Left colon (tissue), 2 donors: ENCODE data around the gene GJE1. TPM values are rescaled to one million over a fixed set of nuclear protein-coding genes. Genes with fewer than 3 reads are reported as not detected.
"Not testable (repeated sequence)": the region's sequence is repeated elsewhere in the genome, so short reads cannot be mapped to it uniquely, and the experiment has no call there.

Experiments
- ATAC-seq: fragments of 200-7000 bp; cut with Tn5 transposase; one replicate; pipeline ENCODE4 v1.9.1; 2020; ENCODE audit warnings: mild to moderate bottlenecking, moderate library complexity
- DNase-seq, 2 donors: peaks; one replicate each; pipeline ENCODE4 v3.0.0-alpha.2; 2020
- intact Hi-C, 2 donors: fragments of 100-400 bp; cut with DNase I in 1 of 2; cut with micrococcal nuclease in 1 of 2; formaldehyde crosslinking; loops; one replicate each; pipeline versions ENCODE4 v1.11.2 to v1.14.0; 2022; cut with DNase I, micrococcal nuclease
- long read RNA-seq: library from polyadenylated mRNA; unstranded; transcript quantifications from one replicate; pipeline ENCODE4 v2.0.0, GENCODE V29; 2021
- total RNA-seq, 2 donors: library from RNA; stranded (reverse); fragmentation: NEBNext Ultra II Directional; extraction: Animal tissue kit (Norgen Biotek cat#: 25700); gene quantifications; one replicate each; pipeline ENCODE4 v1.2.1, GENCODE V29; 2021
- donor health status: DM: no; HTN: no; CAD: no.
- donor health status: DM: yes; HTN: yes; CAD: no.

GJE1 gene
- total RNA-seq: not detected
- long read RNA-seq: 0 reads

GRCh38 chr6:142132625-142133024 lies at the start of gene GJE1:
GJE1 (plus strand) TSS chr6:142132925; CDS start chr6:142133159, 234 bp downstream.
- DNase-seq: no peak
- ATAC-seq: no peak
- intact Hi-C loops: no loop called here

DNA sequence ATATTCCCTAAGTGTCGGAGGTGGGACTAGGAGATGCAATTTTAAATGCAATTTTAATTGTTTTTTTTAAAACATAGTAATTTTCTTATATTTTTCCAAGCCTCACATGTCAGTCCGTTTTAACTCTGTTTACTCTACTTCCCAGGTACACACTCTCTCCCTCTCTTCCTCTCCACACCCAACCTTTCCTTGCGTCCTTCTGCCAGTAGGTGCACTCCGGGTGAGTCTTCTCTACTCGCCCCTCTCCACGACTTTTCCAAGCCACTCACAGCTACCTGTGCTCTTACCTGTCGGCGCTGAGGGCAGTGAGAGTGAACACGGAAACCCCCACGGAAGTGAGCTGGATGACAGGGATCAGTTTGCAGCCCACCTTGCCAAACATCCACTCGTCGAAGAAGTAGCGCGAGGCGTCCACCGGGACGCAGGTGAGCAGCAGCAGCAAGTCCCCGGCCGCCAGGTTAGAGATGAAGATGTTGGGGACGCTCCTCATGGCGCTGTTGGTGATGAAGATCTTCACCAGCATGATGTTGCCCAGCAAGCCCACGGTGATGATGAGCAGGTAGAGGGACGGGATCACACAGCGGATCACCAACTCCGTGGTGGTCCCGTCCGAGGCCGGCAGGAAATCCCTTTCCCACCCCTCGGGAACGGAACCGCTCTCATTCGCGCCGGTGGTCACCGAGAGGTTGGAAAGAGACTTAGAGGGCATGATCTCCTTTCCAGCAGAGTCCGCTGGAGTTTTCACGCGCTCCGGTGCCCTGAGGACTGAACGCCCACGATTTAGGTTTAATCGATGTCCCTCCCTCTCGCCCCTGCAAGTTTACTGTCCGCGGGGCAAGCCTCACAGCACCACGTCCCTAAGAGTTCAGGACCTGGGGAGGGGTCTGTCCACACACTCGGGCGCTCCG lies 44.5 kb upstream of the GJE1 start:
- DNase-seq (no peak), ATAC-seq (no peak)
- intact Hi-C loops: no loop called here

DNA sequence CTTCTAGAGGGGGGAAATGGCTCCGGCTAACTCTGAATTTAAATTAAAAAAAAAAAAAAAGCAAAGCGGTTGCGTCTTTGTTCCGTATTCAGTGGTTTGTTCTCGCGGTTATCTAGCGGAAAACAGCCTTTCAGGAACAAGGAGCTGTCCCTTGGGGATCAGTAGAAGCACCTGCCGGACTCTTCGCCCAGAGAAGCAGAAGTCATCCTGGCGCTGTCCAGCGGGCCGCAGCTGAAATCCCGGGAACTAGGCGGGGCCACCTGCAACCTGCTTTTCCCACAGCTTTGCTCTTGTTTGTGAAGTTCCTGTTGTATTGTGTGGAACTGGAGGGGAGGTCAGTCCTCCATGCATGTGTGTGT lies 43.9 kb upstream of the GJE1 start:
- DNase-seq (no peak), ATAC-seq (no peak)
- intact Hi-C loops: no loop called here

- ATAC-seq, intact Hi-C loops, DNase-seq: not testable (repeated sequence)
These were observed 27.9 kb upstream of the GJE1 start for GRCh38 chr6:142104820-142105219.

- ATAC-seq, intact Hi-C loops, DNase-seq: not testable (repeated sequence)
These were observed 21.9 kb upstream of the GJE1 start for GRCh38 chr6:142110820-142111219.

DNA sequence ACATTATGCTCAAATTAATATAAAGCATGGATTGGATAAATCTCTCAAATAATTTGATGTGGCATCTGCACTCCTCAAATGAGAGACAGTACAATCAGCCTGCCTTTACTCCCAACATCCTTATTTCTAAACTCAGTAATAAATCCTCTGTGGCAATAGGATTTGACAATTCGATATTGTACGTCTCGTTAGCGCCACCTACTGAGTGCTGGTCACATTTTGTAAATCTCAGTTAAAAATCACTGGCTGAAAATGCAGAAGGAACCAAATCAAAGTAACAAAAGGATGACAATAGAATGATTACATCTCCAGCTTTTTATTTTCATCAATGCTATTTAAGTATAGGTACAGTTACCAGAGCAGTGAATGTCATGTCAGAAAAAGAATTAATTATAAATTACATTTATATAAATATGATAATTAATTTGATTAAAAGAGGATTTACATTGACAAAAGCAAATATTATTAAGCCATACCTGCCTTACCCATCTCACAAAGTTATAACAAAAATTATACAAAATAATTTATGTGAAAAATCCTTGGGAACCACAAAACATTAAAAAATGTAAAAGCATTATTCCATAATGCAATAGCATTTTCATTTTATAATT lies 20.2 kb upstream of the GJE1 start:
- DNase-seq: peak; percentile 29 to 81
- intact Hi-C loops: no loop called here
- no peak for ATAC-seq

DNA sequence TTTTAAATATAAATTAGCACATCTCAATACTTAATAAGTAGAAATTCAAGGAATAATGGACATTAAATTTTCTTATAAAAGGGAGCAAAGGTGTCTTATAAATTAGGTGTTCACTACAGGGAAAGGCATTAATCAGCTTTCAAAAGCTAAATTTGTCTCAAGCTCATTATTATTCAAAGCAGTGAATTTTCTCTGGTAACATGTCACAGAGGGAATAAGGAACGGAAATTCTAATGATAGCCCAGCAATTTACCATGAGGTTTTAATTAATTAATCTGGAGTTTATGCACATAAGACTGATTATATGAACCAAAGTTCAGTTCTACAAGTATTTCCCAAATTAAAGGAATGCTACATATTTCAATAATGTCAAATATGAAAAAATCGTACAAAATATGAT lies 15.4 kb upstream of the GJE1 start:
- ATAC-seq (no peak), DNase-seq (no peak)
- intact Hi-C loops: no loop called here

GRCh38 chr6:142118328-142118727 lies 14.4 kb upstream of the GJE1 start:
- ATAC-seq (no peak), DNase-seq (no peak)
- intact Hi-C loops: no loop called here

- no peak for ATAC-seq
- DNase-seq: no peak
These were observed 13.8 kb upstream of the GJE1 start for GRCh38 chr6:142118925-142119324.

DNA sequence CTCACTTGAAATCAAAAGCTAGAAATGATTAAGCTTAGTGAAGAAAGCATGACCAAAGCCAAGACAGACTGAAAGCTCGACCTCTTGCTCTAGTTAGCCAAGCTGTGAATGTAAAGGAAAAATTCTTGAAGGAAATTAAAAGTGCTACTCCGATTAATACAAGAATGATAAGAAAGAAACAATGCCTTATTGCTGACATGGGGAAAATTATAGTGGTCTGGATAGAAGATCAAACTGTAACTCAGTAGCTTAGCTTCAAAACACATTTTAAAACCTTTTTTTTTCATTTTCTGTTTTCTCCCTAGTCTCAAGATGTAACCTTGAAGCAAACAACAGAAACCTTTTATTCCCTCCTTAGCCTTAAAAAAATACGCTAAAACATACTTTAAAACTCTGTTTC lies 11.4 kb upstream of the GJE1 start:
- intact Hi-C loops: no loop called here
- ATAC-seq: no peak
- DNase-seq: no peak

More at GRCh38 chr6:142118925-142119324, 13.8 kb upstream of the GJE1 start:
- intact Hi-C loops: no loop called here

- intact Hi-C loops: no loop called here
- no peak for DNase-seq
- no peak for ATAC-seq
These were observed 1.9 kb upstream of the GJE1 start for GRCh38 chr6:142130814-142131213.

- DNase-seq (no peak), ATAC-seq (no peak)
- intact Hi-C loops: no loop called here
These were observed 6.2 kb downstream of the GJE1 start for GRCh38 chr6:142138876-142139275.

DNA sequence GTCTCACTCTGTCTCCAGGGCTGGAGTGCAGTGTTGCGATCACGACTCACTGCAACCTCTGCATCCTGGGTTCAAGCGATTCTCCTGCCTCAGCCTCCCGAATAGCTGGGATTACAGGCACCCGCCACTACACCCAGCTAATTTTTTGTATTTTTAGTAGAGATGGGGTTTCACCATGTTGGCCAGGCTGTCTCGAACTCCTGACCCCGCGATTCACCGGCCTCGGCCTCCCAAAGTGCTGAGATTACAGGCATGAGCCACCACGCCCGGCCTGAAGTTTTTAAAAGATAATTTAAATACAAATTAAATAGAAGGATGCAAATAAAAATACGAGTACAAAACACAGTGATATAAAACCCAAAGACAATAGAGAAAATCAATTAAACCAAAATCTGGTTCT lies 8.8 kb downstream of the GJE1 start:
- ATAC-seq, intact Hi-C loops, DNase-seq: not testable (repeated sequence)

DNA sequence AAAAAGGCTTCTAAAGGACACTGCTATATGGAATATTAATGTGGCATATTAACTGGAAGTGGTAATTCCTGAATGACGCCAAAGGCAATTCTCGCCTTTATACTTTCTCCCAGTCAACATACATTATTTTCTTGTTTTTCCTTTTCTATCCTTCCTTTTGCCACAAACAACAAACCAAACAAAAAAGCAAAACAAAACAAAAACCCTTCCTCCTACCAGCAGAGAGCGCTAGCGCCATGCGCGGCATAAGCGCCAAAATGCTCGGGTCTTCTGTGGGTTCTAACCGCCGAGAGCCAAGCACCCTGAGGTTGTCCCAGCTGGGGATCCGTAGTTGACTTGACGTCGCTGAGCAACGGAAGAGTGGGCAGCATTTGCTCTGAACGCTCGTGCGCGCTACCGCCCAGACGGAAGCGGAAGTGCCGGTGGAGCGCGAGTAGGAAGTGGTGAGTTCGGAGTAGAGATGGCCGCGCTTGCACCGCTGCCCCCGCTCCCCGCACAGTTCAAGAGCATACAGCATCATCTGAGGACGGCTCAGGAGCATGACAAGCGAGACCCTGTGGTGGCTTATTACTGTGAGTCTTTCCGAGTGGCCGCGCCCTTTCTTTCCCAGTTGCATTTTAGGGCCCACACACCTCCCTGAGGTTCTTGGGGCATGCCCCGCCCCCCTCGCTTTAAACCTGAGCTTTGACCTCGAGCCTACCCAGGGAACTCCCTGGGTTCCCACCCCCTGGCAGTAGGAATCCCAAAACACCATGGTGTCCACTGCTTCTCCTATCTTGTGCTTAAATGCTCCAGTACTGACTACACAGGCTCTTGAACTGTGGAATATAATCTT lies 14.3 kb downstream of the GJE1 start, which contains the start of the genes NMBR and VTA1:
NMBR (minus strand) TSS at position 295 of the 835 bp plus-strand sequence. CDS start 58,464 bp downstream, outside the sequence.
VTA1 (plus strand) TSS at position 436 of the 835 bp plus-strand sequence; CDS start at position 461, 25 bp downstream.
- intact Hi-C loops: loop anchor here in 1 of 2 donors (5.0 kb wide), 1 partner anchor 60 kb away; no protein-coding TSS in a partner anchor
- DNase-seq (peak; percentile 95 to 98), ATAC-seq (peak; percentile 99)

- DNase-seq (no peak), ATAC-seq (no peak)
- intact Hi-C loops: loop anchor here in 1 of 2 donors (10.0 kb wide), 1 partner anchor 242 kb away; no protein-coding TSS in a partner anchor
These were observed 20.0 kb downstream of the GJE1 start for GRCh38 chr6:142152746-142153145.

DNA sequence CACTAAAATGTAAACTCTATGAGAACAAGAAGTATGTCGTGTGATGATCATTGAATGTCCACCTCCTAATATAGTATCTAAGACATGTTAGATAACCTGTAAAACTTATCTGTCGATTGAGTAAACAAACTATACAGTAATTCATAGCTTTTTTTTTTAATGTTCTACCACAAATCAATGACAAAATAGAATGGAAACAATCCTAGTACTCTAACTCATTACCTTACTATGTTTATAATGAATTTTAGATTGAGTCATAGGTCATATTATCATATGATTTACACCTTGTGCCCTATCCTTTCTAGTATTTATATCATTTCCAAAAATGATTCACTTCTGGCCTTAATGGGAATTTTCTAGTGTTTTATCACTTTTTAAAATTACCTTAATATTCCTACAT lies 20.5 kb downstream of the GJE1 start:
- intact Hi-C loops: loop anchor here in 1 of 2 donors (10.0 kb wide), 1 partner anchor 242 kb away; no protein-coding TSS in a partner anchor
- DNase-seq: no peak
- no peak for ATAC-seq

- DNase-seq (no peak), ATAC-seq (no peak)
- intact Hi-C loops: loop anchor here in 1 of 2 donors (10.0 kb wide), 1 partner anchor 240 kb away; no protein-coding TSS in a partner anchor
These were observed 21.6 kb downstream of the GJE1 start for GRCh38 chr6:142154336-142154735.

DNA sequence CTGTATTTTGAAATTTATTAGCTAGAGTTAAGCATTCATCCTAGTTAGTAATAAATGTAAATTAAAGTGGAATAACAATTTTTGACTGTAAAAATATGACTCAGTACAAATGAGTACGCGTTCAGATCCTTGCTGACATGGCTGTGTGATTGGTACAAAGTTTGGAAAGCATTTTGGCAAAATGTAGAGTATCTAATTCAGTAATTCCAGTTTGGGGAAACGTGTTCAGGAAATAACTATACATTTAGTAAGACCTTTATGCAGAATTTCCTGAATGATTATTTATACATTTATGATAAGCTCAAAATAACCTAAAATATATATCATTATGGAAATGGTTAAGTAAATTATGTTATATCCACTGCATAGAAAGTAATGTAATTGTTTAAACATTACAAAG lies 22.4 kb downstream of the GJE1 start:
- DNase-seq (no peak), ATAC-seq (no peak)
- intact Hi-C loops: loop anchor here in 1 of 2 donors (10.0 kb wide), 1 partner anchor 240 kb away; no protein-coding TSS in a partner anchor
